H9 (cell line): ENCODE data around the gene IL1RL1. TPM values are rescaled to one million over a fixed set of nuclear protein-coding genes. Genes with fewer than 3 reads are reported as not detected.

Source experiments
- DNase-seq: peaks from one replicate; pipeline ENCODE4 v3.0.0-alpha.2; 2017
- H2AFZ ChIP-seq: one replicate; pipeline ENCODE4 v1.6.1; 2013; ENCODE audit warnings: mild to moderate bottlenecking, low read length, control low read depth, moderate library complexity
- H2AK5ac ChIP-seq: 2 replicates; pipeline ENCODE4 v1.6.1; 2013; ENCODE audit warnings: low read length, control low read depth, mixed read lengths; ENCODE audit not compliant: insufficient read length
- H2BK120ac ChIP-seq: one replicate; pipeline ENCODE4 v1.6.1; 2013; ENCODE audit warnings: low read depth, mild to moderate bottlenecking, low read length, control low read depth, inconsistent platforms; ENCODE audit not compliant: poor library complexity, severe bottlenecking
- H2BK12ac ChIP-seq: 2 replicates; pipeline ENCODE4 v1.6.1; 2013; ENCODE audit warnings: low read length, control low read depth, mixed read lengths, low read depth; ENCODE audit not compliant: insufficient read length
- H2BK15ac ChIP-seq: 2 replicates; pipeline ENCODE4 v1.6.1; 2013; ENCODE audit warnings: low read depth, low read length, control low read depth
- H2BK20ac ChIP-seq: one replicate; pipeline ENCODE4 v1.6.1; 2013; ENCODE audit warnings: low read depth, mild to moderate bottlenecking, low read length, control low read depth, inconsistent platforms; ENCODE audit not compliant: poor library complexity, severe bottlenecking
- H2BK5ac ChIP-seq: 2 replicates; pipeline ENCODE4 v1.6.1; 2013; ENCODE audit warnings: low read length, control low read depth, mixed read lengths; ENCODE audit not compliant: insufficient read length
- H3K14ac ChIP-seq: 2 replicates; pipeline ENCODE4 v1.6.1; 2013; ENCODE audit warnings: low read length, control low read depth; ENCODE audit not compliant: insufficient read depth
- H3K18ac ChIP-seq: 2 replicates; pipeline ENCODE4 v1.6.1; 2013; ENCODE audit warnings: low read depth, mild to moderate bottlenecking, mixed read lengths, low read length, control low read depth; ENCODE audit not compliant: insufficient read length
- H3K23ac ChIP-seq: 2 replicates; pipeline ENCODE4 v1.6.1; 2013; ENCODE audit warnings: low read length, control low read depth, mixed read lengths, low read depth; ENCODE audit not compliant: insufficient read length
- H3K23me2 ChIP-seq: 2 replicates; pipeline ENCODE4 v1.6.1; 2013; ENCODE audit warnings: low read depth, mild to moderate bottlenecking, mixed read lengths, low read length, control low read depth; ENCODE audit not compliant: insufficient read length, poor library complexity, severe bottlenecking
- H3K27ac ChIP-seq: 2 replicates; pipeline ENCODE4 v1.5.1; 2013; ENCODE audit warnings: low read length, control low read depth, mixed read lengths, low read depth; ENCODE audit not compliant: insufficient read length
- H3K27me3 ChIP-seq: 2 replicates; pipeline ENCODE4 v1.6.1; 2013; ENCODE audit warnings: low read length, control low read depth, inconsistent platforms; ENCODE audit not compliant: insufficient read depth
- H3K4ac ChIP-seq: 2 replicates; pipeline ENCODE4 v1.6.1; 2013; ENCODE audit warnings: low read depth, mild to moderate bottlenecking, control low read depth, inconsistent platforms, low read length, moderate library complexity
- H3K4me1 ChIP-seq: 2 replicates; pipeline ENCODE4 v1.6.1; 2013; ENCODE audit warnings: low read length, control low read depth, inconsistent platforms; ENCODE audit not compliant: insufficient read depth
- H3K4me2 ChIP-seq: 2 replicates; pipeline ENCODE4 v1.6.1; 2013; ENCODE audit warnings: low read length, control low read depth, mixed read lengths; ENCODE audit not compliant: insufficient read length, insufficient read depth
- H3K56ac ChIP-seq: 2 replicates; pipeline ENCODE4 v1.6.1; 2013; ENCODE audit warnings: low read depth, mild to moderate bottlenecking, mixed read lengths, low read length, control low read depth; ENCODE audit not compliant: insufficient read length
- H3K79me1 ChIP-seq: 2 replicates; pipeline ENCODE4 v1.6.1; 2013; ENCODE audit warnings: low read depth, mild to moderate bottlenecking, moderate library complexity, low read length, control low read depth, inconsistent platforms; ENCODE audit not compliant: insufficient read depth, poor library complexity, severe bottlenecking
- H3K79me2 ChIP-seq: 2 replicates; pipeline ENCODE4 v1.6.1; 2013; ENCODE audit warnings: low read length, control low read depth, inconsistent platforms; ENCODE audit not compliant: insufficient read depth
- H3K9ac ChIP-seq: 2 replicates; pipeline ENCODE4 v1.6.1; 2013; ENCODE audit warnings: low read length, control low read depth, mixed read lengths; ENCODE audit not compliant: insufficient read length; ENCODE audit errors: extremely low read depth
- H3K9me3 ChIP-seq: one replicate; pipeline ENCODE4 v1.6.1; 2013; ENCODE audit warnings: low read depth, low read length, inconsistent platforms; ENCODE audit not compliant: control insufficient read depth
- H3T11ph ChIP-seq: one replicate; pipeline ENCODE4 v1.6.1; 2013; ENCODE audit warnings: mild to moderate bottlenecking, low read length, control low read depth, inconsistent platforms
- H4K20me1 ChIP-seq: one replicate; pipeline ENCODE4 v1.6.1; 2013; ENCODE audit not compliant: control insufficient read depth, insufficient read length, insufficient read depth
- H4K5ac ChIP-seq: 2 replicates; pipeline ENCODE4 v1.6.1; 2013; ENCODE audit warnings: low read depth, mild to moderate bottlenecking, mixed read lengths, low read length, control low read depth; ENCODE audit not compliant: insufficient read length
- H4K8ac ChIP-seq: replicated peaks from 2 replicates; pipeline ENCODE4 v1.6.1; 2013; ENCODE audit warnings: low read length, control low read depth, mixed read lengths, low read depth; ENCODE audit not compliant: insufficient read length
- H4K91ac ChIP-seq: 2 replicates; pipeline ENCODE4 v1.6.1; 2013; ENCODE audit warnings: low read depth, mild to moderate bottlenecking, moderate library complexity, mixed read lengths, low read length, control low read depth; ENCODE audit not compliant: insufficient read length
- H3K27ac Mint-ChIP-seq, 3 experiments: 2 replicates in 2 of 3; 3 replicates in 1 of 3; pipeline ENCODE4 v1.8.0; 2020 to 2021; ENCODE audit warnings: mixed read lengths in 3 of 3, mild to moderate bottlenecking in 1 of 3, moderate library complexity in 1 of 3
- H3K27me3 Mint-ChIP-seq: 2 replicates; pipeline ENCODE4 v1.8.0; 2021; ENCODE audit warnings: low read depth, mild to moderate bottlenecking, moderate library complexity, mixed read lengths
- H3K36me3 Mint-ChIP-seq, 3 experiments: 2 replicates in 2 of 3; 3 replicates in 1 of 3; pipeline ENCODE4 v1.8.0; 2020 to 2021; ENCODE audit warnings: low read depth in 3 of 3, mixed read lengths in 3 of 3; ENCODE audit not compliant: insufficient read depth in 1 of 3
- H3K4me1 Mint-ChIP-seq, 2 experiments: 2 replicates each; pipeline ENCODE4 v1.8.0; 2020; ENCODE audit warnings: mixed read lengths in 2 of 2
- H3K4me3 Mint-ChIP-seq, 2 experiments: 2 replicates in 1 of 2; 3 replicates in 1 of 2; pipeline ENCODE4 v1.8.0; 2020 to 2021; ENCODE audit warnings: mild to moderate bottlenecking in 2 of 2, mixed read lengths in 2 of 2, moderate library complexity in 1 of 2
- H3K9me3 Mint-ChIP-seq, 2 experiments: 2 replicates in 1 of 2; 3 replicates in 1 of 2; pipeline ENCODE4 v1.8.0; 2020; ENCODE audit warnings: mild to moderate bottlenecking in 2 of 2, mixed read lengths in 2 of 2, moderate library complexity in 1 of 2
- CTCF ChIP-seq: fragments of 200-600 bp; sonication (generic); conservative IDR thresholded peaks from 3 replicates; pipeline ENCODE4 v1.8.0; 2021; ENCODE audit warnings: antibody characterized with exemption, mild to moderate bottlenecking
- WGBS: extraction: QIAGEN DNeasy Blood & Tissue Kit; methylation state at CpG from one replicate; pipeline ENCODE4 v1.1.7; 2013; ENCODE audit warnings: missing lambda C conversion rate, low lambda C conversion rate, mixed read lengths; ENCODE audit not compliant: insufficient read length; ENCODE audit errors: extremely low coverage; 5-methylcytosine and 5-hydroxymethylcytosine counted together
- total RNA-seq: library from RNA; stranded (reverse); gene quantifications from 2 replicates; pipeline ENCODE4 v1.2.1, GENCODE V29; 2021

Gene IL1RL1
- total RNA-seq, 1 experiment from 2014 or later, result not detected

DNA sequence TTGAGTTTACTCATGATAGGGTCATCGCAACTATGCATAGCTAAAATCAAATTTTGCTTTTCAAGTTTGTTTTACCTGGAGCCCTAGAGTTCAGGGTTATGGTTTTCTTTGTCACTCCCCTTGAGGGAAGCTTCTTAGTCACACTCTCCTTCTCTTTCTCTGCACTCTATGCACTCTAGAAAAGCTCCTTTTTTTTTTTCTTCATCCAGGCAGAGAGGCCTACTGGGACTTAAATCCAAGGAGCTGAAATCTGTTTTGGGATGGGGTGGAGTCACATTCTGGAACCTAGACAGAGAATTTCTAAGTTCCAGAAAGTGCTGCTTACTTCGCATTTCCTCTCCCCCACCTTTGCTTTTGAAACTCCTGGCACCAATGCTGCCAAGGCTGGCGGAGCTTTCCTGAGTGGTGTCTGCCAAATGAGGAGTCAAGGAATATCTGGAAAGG is 25.2 kb downstream of the IL1RL1 start:
- H4K8ac ChIP-seq, result no peak overlapping the region
- H2BK20ac ChIP-seq, result no peak overlapping the region
- H3K23me2 ChIP-seq, result no peaks in the 10 kb centered on the region
- H3K27ac ChIP-seq, result no peak overlapping the region
- H3K18ac ChIP-seq, result no peak overlapping the region
- DNase-seq, result no peak
- no peak overlapping the region for H2AK5ac ChIP-seq
- no peak overlapping the region for H3K4me2 ChIP-seq
- H3K9me3 ChIP-seq, result no peaks in the 10 kb centered on the region
- no CpG with 5 or more reads among the region's 3 CpGs for WGBS
- H3T11ph ChIP-seq, result no peak overlapping the region
- no peak overlapping the region for H3K4ac ChIP-seq
- no peak for TF ChIP-seq CTCF
- H3K36me3 Mint-ChIP-seq, result no peaks in the 10 kb centered on the region
- no peak overlapping the region for H3K23ac ChIP-seq
- no peak overlapping the region for H2AFZ ChIP-seq
- no peak overlapping the region for H3K14ac ChIP-seq
- no peak overlapping the region for H2BK120ac ChIP-seq
- H3K56ac ChIP-seq, result no peak overlapping the region
- no peaks in the 10 kb centered on the region for H3K27me3 ChIP-seq
- no peak overlapping the region for H4K91ac ChIP-seq
- H3K4me1 Mint-ChIP-seq, result no peaks in the 10 kb centered on the region
- no peak overlapping the region for H4K5ac ChIP-seq
- no peaks in the 10 kb centered on the region for H3K79me1 ChIP-seq
- H3K27ac Mint-ChIP-seq, result no peak overlapping the region
- no peak overlapping the region for H2BK15ac ChIP-seq
- H4K20me1 ChIP-seq, result no peaks in the 10 kb centered on the region
- no peaks in the 10 kb centered on the region for H3K4me1 ChIP-seq
- no peaks in the 10 kb centered on the region for H3K79me2 ChIP-seq
- H3K4me3 Mint-ChIP-seq, result no peak overlapping the region
- peaks cover 0 to 2% of the 10 kb centered on the region in 2 experiments; a peak in 3 of 5 replicates for H3K9me3 Mint-ChIP-seq
- H2BK12ac ChIP-seq, result no peak overlapping the region
- no peaks in the 10 kb centered on the region for H3K27me3 Mint-ChIP-seq
- no peak overlapping the region for H2BK5ac ChIP-seq
- H3K9ac ChIP-seq, result no peak overlapping the region
